Measurements from ENCODE around the gene PCDHGB2.
"Not testable (repeated sequence)": the region's sequence is repeated elsewhere in the genome, so short reads cannot be mapped to it uniquely, and the experiment has no call there.

Gene PCDHGB2

GRCh38 chr5:141387557-141388311 is 27.9 kb downstream of the PCDHGB2 start, which contains the start of gene PCDHGB4:
Gene PCDHGB4 (plus strand): TSS chr5:141387698. CDS start chr5:141387885, 187 bp downstream.
- DNase-seq = not testable (repeated sequence)

GRCh38 chr5:141388661-141389060 is 28.9 kb downstream of the PCDHGB2 start:
- DNase-seq = no peak

GRCh38 chr5:141389153-141390042 is 29.6 kb downstream of the PCDHGB2 start:
- DNase-seq = no peak

GRCh38 chr5:141392429-141393198 is 32.8 kb downstream of the PCDHGB2 start, which contains the start of gene PCDHGA8:
Gene PCDHGA8 (plus strand): TSS chr5:141392633. CDS start chr5:141392814, 181 bp downstream.
- DNase-seq = no peak

GRCh38 chr5:141393267-141393666 is 33.5 kb downstream of the PCDHGB2 start:
- DNase-seq = no peak

- DNase-seq = not testable (repeated sequence)
Measured at GRCh38 chr5:141394401-141395187, 34.8 kb downstream of the PCDHGB2 start.

GRCh38 chr5:141397756-141398551 is 38.2 kb downstream of the PCDHGB2 start, which contains the start of gene PCDHGB5:
Gene PCDHGB5 (plus strand): TSS chr5:141397947. CDS start chr5:141398128, 181 bp downstream.
- DNase-seq = not testable (repeated sequence)

- no peak for DNase-seq
Measured at GRCh38 chr5:141398608-141399007, 38.8 kb downstream of the PCDHGB2 start.

GRCh38 chr5:141399555-141400258 is 39.9 kb downstream of the PCDHGB2 start:
- DNase-seq = no peak

- DNase-seq = no peak
Measured at GRCh38 chr5:141402553-141403243, 42.9 kb downstream of the PCDHGB2 start, which contains the start of gene PCDHGA9. Gene PCDHGA9 (plus strand): TSS chr5:141402778. CDS start chr5:141402953, 175 bp downstream.

GRCh38 chr5:141403387-141403786 is 43.6 kb downstream of the PCDHGB2 start:
- DNase-seq = no peak

- DNase-seq = not testable (repeated sequence)
Measured at GRCh38 chr5:141407790-141408505, 48.2 kb downstream of the PCDHGB2 start, which contains the start of gene PCDHGB6. Gene PCDHGB6 (plus strand): TSS chr5:141408021. CDS start chr5:141408203, 182 bp downstream.

GRCh38 chr5:141409598-141410306 is 50.0 kb downstream of the PCDHGB2 start:
- DNase-seq = no peak

GRCh38 chr5:141411575-141411974 is 51.8 kb downstream of the PCDHGB2 start:
- DNase-seq = no peak
